Tibial nerve (tissue), 3 donors: ENCODE results near the gene SFMBT2.

ENCODE experiments used
- CTCF ChIP-seq, 5 experiments: fragments of 200-600 bp in 3 of 5; fragments of 450-650 bp in 2 of 5; sonication (generic) in 3 of 5; IDR thresholded peaks; one replicate each; pipeline ENCODE4 v1.5.1; 2016 to 2019; ENCODE audit warnings: antibody characterized with exemption in 5 of 5, mild to moderate bottlenecking in 3 of 5, moderate library complexity in 2 of 5
- POLR2A ChIP-seq, 2 donors: fragments of 450-650 bp; IDR thresholded peaks; one replicate each; pipeline ENCODE4 v1.6.1; 2017; ENCODE audit warnings: antibody characterized with exemption in 2 of 2, mild to moderate bottlenecking in 2 of 2, moderate library complexity in 2 of 2

- TF ChIP-seq CTCF (IDR thresholded peaks at IDR 0.05) (no peak), POLR2A (IDR thresholded peaks at IDR 0.05) (no peak)
These were observed 98.4 kb downstream of the SFMBT2 start for GRCh38 chr10:7312488-7312857.
